AG09309 (cell line): ENCODE data around the gene C14orf93.

Experiments used
- DNase-seq: peaks from one replicate; pipeline ENCODE4 v3.0.0-alpha.2; 2010; ENCODE audit warnings: low read depth
- H3K4me3 ChIP-seq: 2 replicates; pipeline ENCODE4 v1.5.1; 2011; ENCODE audit warnings: mild to moderate bottlenecking, low read depth, low read length, moderate library complexity; ENCODE audit not compliant: control insufficient read depth
- CTCF ChIP-seq: IDR thresholded peaks from 2 replicates; pipeline ENCODE4 v1.5.1; 2011; ENCODE audit warnings: mild to moderate bottlenecking, low read depth, low read length, inconsistent platforms; ENCODE audit not compliant: insufficient read depth, control insufficient read depth; ENCODE audit errors: missing control alignments

C14orf93 gene

GRCh38 chr14:23044840-23045239 lies 34.9 kb upstream of the C14orf93 start:
- no peak for TF ChIP-seq CTCF
- DNase-seq = no peak
- H3K4me3 ChIP-seq = no peak overlapping the region

GRCh38 chr14:23043754-23044153 lies 33.8 kb upstream of the C14orf93 start:
- DNase-seq = no peak
- TF ChIP-seq CTCF = no peak
- no peak overlapping the region for H3K4me3 ChIP-seq

- no peak for DNase-seq
- TF ChIP-seq CTCF = no peak
- H3K4me3 ChIP-seq = no peak overlapping the region
Observed at GRCh38 chr14:23043145-23043544, 33.2 kb upstream of the C14orf93 start.

GRCh38 chr14:23042162-23042965 lies 32.4 kb upstream of the C14orf93 start, which contains the start of gene PSMB11:
Gene PSMB11 (plus strand): TSS chr14:23042212. CDS start chr14:23042226, 14 bp downstream.
- no peak within 1 kb of the TSS for H3K4me3 ChIP-seq
- DNase-seq = no peak
- TF ChIP-seq CTCF = no peak

- DNase-seq = no peak
- no peak overlapping the region for H3K4me3 ChIP-seq
- TF ChIP-seq CTCF = no peak
Observed at GRCh38 chr14:23041729-23042128, 31.8 kb upstream of the C14orf93 start.

GRCh38 chr14:23040100-23040499 lies 30.2 kb upstream of the C14orf93 start:
- H3K4me3 ChIP-seq = no peak overlapping the region
- DNase-seq = no peak
- TF ChIP-seq CTCF = no peak
